Coronary artery (tissue), 2 donors: Measurements from ENCODE around the gene ARHGAP31.

Experiments used
- DNase-seq: peaks from one replicate; pipeline ENCODE4 v3.0.0-alpha.2; 2017; ENCODE audit warnings: low spot score
- H3K27ac ChIP-seq, 2 donors: fragments of 200-600 bp; sonication (generic); one replicate each; pipeline ENCODE4 v1.5.1; 2016 to 2019
- H3K4me3 ChIP-seq: fragments of 200-600 bp; sonication (generic); 2 replicates; pipeline ENCODE4 v1.5.1; 2016; ENCODE audit warnings: mild to moderate bottlenecking, moderate library complexity
- CTCF ChIP-seq: fragments of 200-600 bp; sonication (generic); IDR thresholded peaks from one replicate; pipeline ENCODE4 v1.5.1; 2019; ENCODE audit warnings: antibody characterized with exemption

Gene ARHGAP31

GRCh38 chr3:119310071-119310470 is 15.9 kb downstream of the ARHGAP31 start:
- no peak for DNase-seq
- TF ChIP-seq CTCF = no peak
- no peak overlapping the region for H3K27ac ChIP-seq
- no peak overlapping the region for H3K4me3 ChIP-seq

GRCh38 chr3:119311081-119311925 is 17.1 kb downstream of the ARHGAP31 start:
- no peak for TF ChIP-seq CTCF
- Histone ChIP-seq H3K4me3 (no peak overlapping the region), H3K27ac (no peak overlapping the region)
- no peak for DNase-seq

- H3K27ac ChIP-seq = no peak overlapping the region
- DNase-seq = no peak
- TF ChIP-seq CTCF = no peak
- H3K4me3 ChIP-seq = no peak overlapping the region
Observed at GRCh38 chr3:119313461-119313860, 19.3 kb downstream of the ARHGAP31 start.

GRCh38 chr3:119314821-119315220 is 20.6 kb downstream of the ARHGAP31 start:
- Histone ChIP-seq H3K4me3 (no peak overlapping the region), H3K27ac (no peak overlapping the region)
- DNase-seq = no peak
- no peak for TF ChIP-seq CTCF

GRCh38 chr3:119315600-119316312 is 21.6 kb downstream of the ARHGAP31 start:
- no peak overlapping the region for H3K27ac ChIP-seq
- TF ChIP-seq CTCF = no peak
- H3K4me3 ChIP-seq = no peak overlapping the region
- DNase-seq = no peak

GRCh38 chr3:119316313-119316670 is 22.1 kb downstream of the ARHGAP31 start:
- TF ChIP-seq CTCF = no peak
- no peak overlapping the region for H3K27ac ChIP-seq

GRCh38 chr3:119318876-119319275 is 24.7 kb downstream of the ARHGAP31 start:
- TF ChIP-seq CTCF = no peak
- Histone ChIP-seq H3K4me3 (no peak overlapping the region), H3K27ac (no peak overlapping the region)
- DNase-seq = no peak

More at GRCh38 chr3:119316313-119316670, 22.1 kb downstream of the ARHGAP31 start:
- DNase-seq = no peak
- no peak overlapping the region for H3K4me3 ChIP-seq
